RWPE1 (cell line): ENCODE results near the gene MAP4K5.

ENCODE experiments used
- CTCF ChIA-PET: fragments of 350-600 bp; sonication (Branson Sonifier 250); formaldehyde crosslinking; extraction: SDS; loops from one replicate; lab custom pipeline; 2021; lab: Yijun Ruan, JAX
- POLR2A ChIA-PET: fragments of 400-600 bp; formaldehyde crosslinking; extraction: SDS; loops from one replicate; lab custom pipeline; 2020; ENCODE audit warnings: antibody characterized with exemption; ENCODE audit not compliant: low non-redundant PET; lab: Yijun Ruan, JAX
- DNase-seq: peaks from one replicate; pipeline ENCODE4 v3.0.0; 2012; ENCODE audit warnings: low spot score
- H3K27ac ChIP-seq: fragments of 450-650 bp; 2 replicates; pipeline ENCODE4 v1.5.1; 2017
- TF ChIP-seq, protein P1 (sequence below): fragments of 450-650 bp; conservative IDR thresholded peaks from 2 replicates; pipeline ENCODE4 v1.5.1; 2017; ENCODE audit warnings: low read depth, mild to moderate bottlenecking

MAP4K5 gene

GRCh38 chr14:50532502-50533240, at the start of gene MAP4K5:
Gene MAP4K5, minus strand, starts transcription at chr14:50532569. Its CDS starts 520 bp downstream, at chr14:50532049.
- CTCF ChIA-PET = interaction anchor here (0.6 to 1.4 kb wide), 6 partner anchors 27 to 902 kb away, joined by 3 to 5 read pairs (median 4); partner anchors contain the start of gene ATL1
- POLR2A ChIA-PET = no interaction called here
- TF ChIP-seq, protein P1, sequence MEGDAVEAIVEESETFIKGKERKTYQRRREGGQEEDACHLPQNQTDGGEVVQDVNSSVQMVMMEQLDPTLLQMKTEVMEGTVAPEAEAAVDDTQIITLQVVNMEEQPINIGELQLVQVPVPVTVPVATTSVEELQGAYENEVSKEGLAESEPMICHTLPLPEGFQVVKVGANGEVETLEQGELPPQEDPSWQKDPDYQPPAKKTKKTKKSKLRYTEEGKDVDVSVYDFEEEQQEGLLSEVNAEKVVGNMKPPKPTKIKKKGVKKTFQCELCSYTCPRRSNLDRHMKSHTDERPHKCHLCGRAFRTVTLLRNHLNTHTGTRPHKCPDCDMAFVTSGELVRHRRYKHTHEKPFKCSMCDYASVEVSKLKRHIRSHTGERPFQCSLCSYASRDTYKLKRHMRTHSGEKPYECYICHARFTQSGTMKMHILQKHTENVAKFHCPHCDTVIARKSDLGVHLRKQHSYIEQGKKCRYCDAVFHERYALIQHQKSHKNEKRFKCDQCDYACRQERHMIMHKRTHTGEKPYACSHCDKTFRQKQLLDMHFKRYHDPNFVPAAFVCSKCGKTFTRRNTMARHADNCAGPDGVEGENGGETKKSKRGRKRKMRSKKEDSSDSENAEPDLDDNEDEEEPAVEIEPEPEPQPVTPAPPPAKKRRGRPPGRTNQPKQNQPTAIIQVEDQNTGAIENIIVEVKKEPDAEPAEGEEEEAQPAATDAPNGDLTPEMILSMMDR = peak; percentile 95
- DNase-seq = peak; percentile 88
- H3K27ac ChIP-seq = peak within 1 kb of the TSS; percentile 87

DNA sequence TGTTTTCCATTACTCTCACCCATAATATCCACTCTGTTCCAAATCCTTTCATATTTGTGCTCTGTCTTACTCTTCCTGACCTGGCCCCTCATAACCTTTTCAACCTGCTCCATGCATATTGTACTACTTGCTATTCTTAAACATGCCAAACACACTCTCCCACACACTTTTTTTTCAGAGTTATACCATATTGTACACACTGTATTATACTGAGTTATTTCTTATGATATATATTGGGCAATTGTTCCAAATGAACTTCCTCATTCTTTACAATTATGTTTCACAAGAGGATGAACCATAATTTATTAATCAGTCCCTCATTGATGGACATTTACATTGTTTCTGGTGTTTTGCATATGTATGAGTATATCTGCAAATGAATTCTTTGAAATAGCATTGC, 46.1 kb upstream of the MAP4K5 start:
- H3K27ac ChIP-seq = no peak overlapping the region
- POLR2A ChIA-PET = no interaction called here
- TF ChIP-seq, protein P1 = no peak
- CTCF ChIA-PET = no interaction called here
- no peak for DNase-seq

GRCh38 chr14:50577982-50578381, 45.6 kb upstream of the MAP4K5 start:
- TF ChIP-seq, protein P1 = no peak
- H3K27ac ChIP-seq = no peak overlapping the region
- CTCF ChIA-PET = no interaction called here
- POLR2A ChIA-PET = no interaction called here
- DNase-seq = no peak

- no peak overlapping the region for H3K27ac ChIP-seq
- TF ChIP-seq, protein P1 = no peak
- CTCF ChIA-PET = no interaction called here
- POLR2A ChIA-PET = no interaction called here
- DNase-seq = no peak
Measured at GRCh38 chr14:50575769-50576168, 43.4 kb upstream of the MAP4K5 start.

GRCh38 chr14:50573862-50574261, 41.5 kb upstream of the MAP4K5 start:
- POLR2A ChIA-PET = no interaction called here
- no peak overlapping the region for H3K27ac ChIP-seq
- TF ChIP-seq, protein P1 = no peak
- CTCF ChIA-PET = interaction anchor here (0.7 kb wide), 1 partner anchor 14 kb away, joined by 3 read pairs; the partner anchor contains the start of gene ATL1
- DNase-seq = peak; percentile 9

DNA sequence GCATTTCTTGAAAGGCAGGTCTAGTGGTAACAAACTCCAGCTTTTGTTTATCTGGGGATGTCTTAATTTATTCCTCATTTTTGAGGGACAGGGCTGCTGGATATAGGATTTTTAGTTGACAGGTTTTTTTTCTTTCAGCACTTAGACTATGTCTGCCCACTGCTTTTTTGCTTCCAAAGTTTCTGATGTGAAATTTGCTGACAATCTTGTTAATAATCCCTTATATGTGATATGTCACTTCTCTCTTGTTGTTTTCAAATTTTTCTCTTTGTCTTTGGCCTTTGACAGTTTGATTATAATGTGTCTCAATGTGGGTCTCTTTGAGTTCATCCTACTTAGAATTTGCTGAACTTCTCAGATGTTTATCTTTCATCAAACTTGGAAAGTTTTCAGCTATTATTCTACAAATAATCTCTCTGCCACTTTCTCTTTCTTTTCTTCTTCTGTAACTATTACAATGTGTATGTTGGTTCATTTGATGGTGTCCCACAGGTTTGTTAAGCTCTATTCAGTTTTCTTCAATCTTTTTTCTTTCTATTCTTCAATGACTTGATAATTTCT, 37.4 kb upstream of the MAP4K5 start:
- TF ChIP-seq, protein P1 = no peak
- CTCF ChIA-PET = no interaction called here
- H3K27ac ChIP-seq = no peak overlapping the region
- no peak for DNase-seq
- POLR2A ChIA-PET = no interaction called here
